ENCODE data around the gene ANK3. TPM values are rescaled to one million over a fixed set of nuclear protein-coding genes. Genes with fewer than 3 reads are reported as not detected.

ANK3 gene
- total RNA-seq, 1 experiment from 2014 or later: 0.97 TPM

- no peaks in the 10 kb centered on the region for H3K4me1 ChIP-seq (replicated peaks)
- H3K27me3 ChIP-seq (replicated peaks): peaks cover 6% of the 10 kb centered on the region
- H3K36me3 ChIP-seq: no peaks in the 10 kb centered on the region
- no peaks in the 10 kb centered on the region for H3K9me3 ChIP-seq (replicated peaks)
- H3K27ac ChIP-seq: no peak overlapping the region
- no peak overlapping the region for H3K4me3 ChIP-seq
- DNase-seq (ENCODE audit: low read depth in 1 of 2, low spot score in 2 of 2): no peak
Measured at GRCh38 chr10:60029475-60029874, 360.2 kb downstream of the ANK3 start.

GRCh38 chr10:60028081-60028480 lies 361.6 kb downstream of the ANK3 start:
- H3K27me3 ChIP-seq (replicated peaks): peaks cover 6% of the 10 kb centered on the region
- no peak overlapping the region for H3K27ac ChIP-seq
- no peak overlapping the region for H3K4me3 ChIP-seq
- no peaks in the 10 kb centered on the region for H3K4me1 ChIP-seq (replicated peaks)
- no peaks in the 10 kb centered on the region for H3K36me3 ChIP-seq
- no peak for DNase-seq (ENCODE audit: low read depth in 1 of 2, low spot score in 2 of 2)
- no peaks in the 10 kb centered on the region for H3K9me3 ChIP-seq (replicated peaks)

GRCh38 chr10:60025279-60025678 lies 364.4 kb downstream of the ANK3 start:
- H3K4me1 ChIP-seq (replicated peaks): no peaks in the 10 kb centered on the region
- H3K4me3 ChIP-seq: no peak overlapping the region
- no peak for DNase-seq (ENCODE audit: low read depth in 1 of 2, low spot score in 2 of 2)

GRCh38 chr10:60024506-60024905 lies 365.2 kb downstream of the ANK3 start:
- DNase-seq (ENCODE audit: low read depth in 1 of 2, low spot score in 2 of 2): no peak
- no peaks in the 10 kb centered on the region for H3K4me1 ChIP-seq (replicated peaks)
- no peaks in the 10 kb centered on the region for H3K9me3 ChIP-seq (replicated peaks)
- H3K4me3 ChIP-seq: no peak overlapping the region
- peaks cover 6% of the 10 kb centered on the region for H3K27me3 ChIP-seq (replicated peaks)
- H3K36me3 ChIP-seq: no peaks in the 10 kb centered on the region
- H3K27ac ChIP-seq: no peak overlapping the region

More at GRCh38 chr10:60025279-60025678, 364.4 kb downstream of the ANK3 start:
- H3K27me3 ChIP-seq (replicated peaks): peaks cover 6% of the 10 kb centered on the region
- no peaks in the 10 kb centered on the region for H3K9me3 ChIP-seq (replicated peaks)
- H3K27ac ChIP-seq: no peak overlapping the region
- no peaks in the 10 kb centered on the region for H3K36me3 ChIP-seq

- DNase-seq (ENCODE audit: low read depth in 1 of 2, low spot score in 2 of 2): no peak
- no peaks in the 10 kb centered on the region for H3K4me1 ChIP-seq (replicated peaks)
- no peaks in the 10 kb centered on the region for H3K9me3 ChIP-seq (replicated peaks)
- no peak overlapping the region for H3K27ac ChIP-seq
- H3K36me3 ChIP-seq: no peaks in the 10 kb centered on the region
- peaks cover 6% of the 10 kb centered on the region for H3K27me3 ChIP-seq (replicated peaks)
- H3K4me3 ChIP-seq: no peak overlapping the region
Measured at GRCh38 chr10:60023155-60023877, 366.4 kb downstream of the ANK3 start.

GRCh38 chr10:60021361-60021760 lies 368.3 kb downstream of the ANK3 start:
- Histone ChIP-seq H3K4me3 (no peak overlapping the region), H3K27me3 (replicated peaks) (no peaks in the 10 kb centered on the region), H3K9me3 (replicated peaks) (no peaks in the 10 kb centered on the region), H3K36me3 (no peaks in the 10 kb centered on the region), H3K4me1 (replicated peaks) (no peaks in the 10 kb centered on the region), H3K27ac (no peak overlapping the region)
- no peak for DNase-seq (ENCODE audit: low read depth in 1 of 2, low spot score in 2 of 2)

- H3K36me3 ChIP-seq: no peaks in the 10 kb centered on the region
- H3K4me1 ChIP-seq (replicated peaks): no peaks in the 10 kb centered on the region
- H3K27ac ChIP-seq: no peak overlapping the region
- no peaks in the 10 kb centered on the region for H3K9me3 ChIP-seq (replicated peaks)
- H3K27me3 ChIP-seq (replicated peaks): no peaks in the 10 kb centered on the region
- H3K4me3 ChIP-seq: no peak overlapping the region
- no peak for DNase-seq (ENCODE audit: low read depth in 1 of 2, low spot score in 2 of 2)
Measured at GRCh38 chr10:60016794-60017193, 372.9 kb downstream of the ANK3 start.

GRCh38 chr10:60009710-60010383 lies 379.8 kb downstream of the ANK3 start:
- no peaks in the 10 kb centered on the region for H3K27me3 ChIP-seq (replicated peaks)

GRCh38 chr10:60009276-60009675 lies 380.4 kb downstream of the ANK3 start:
- Histone ChIP-seq H3K4me3 (no peak overlapping the region), H3K9me3 (replicated peaks) (no peaks in the 10 kb centered on the region), H3K4me1 (replicated peaks) (no peaks in the 10 kb centered on the region), H3K27ac (no peak overlapping the region), H3K36me3 (no peaks in the 10 kb centered on the region), H3K27me3 (replicated peaks) (no peaks in the 10 kb centered on the region)
- DNase-seq (ENCODE audit: low read depth in 1 of 2, low spot score in 2 of 2): no peak

More at GRCh38 chr10:60009710-60010383, 379.8 kb downstream of the ANK3 start:
- Histone ChIP-seq H3K4me1 (replicated peaks) (no peaks in the 10 kb centered on the region), H3K9me3 (replicated peaks) (no peaks in the 10 kb centered on the region), H3K27ac (no peak overlapping the region), H3K4me3 (no peak overlapping the region), H3K36me3 (no peaks in the 10 kb centered on the region)
- no peak for DNase-seq (ENCODE audit: low read depth in 1 of 2, low spot score in 2 of 2)

- Histone ChIP-seq H3K4me1 (replicated peaks) (no peaks in the 10 kb centered on the region), H3K27me3 (replicated peaks) (no peaks in the 10 kb centered on the region), H3K4me3 (no peak overlapping the region), H3K9me3 (replicated peaks) (no peaks in the 10 kb centered on the region), H3K27ac (no peak overlapping the region), H3K36me3 (no peaks in the 10 kb centered on the region)
- DNase-seq (ENCODE audit: low read depth in 1 of 2, low spot score in 2 of 2): no peak
Measured at GRCh38 chr10:60008816-60009215, 380.9 kb downstream of the ANK3 start.

GRCh38 chr10:60006062-60006461 lies 383.6 kb downstream of the ANK3 start:
- Histone ChIP-seq H3K4me1 (replicated peaks) (no peaks in the 10 kb centered on the region), H3K27ac (no peak overlapping the region)
- no peak for DNase-seq (ENCODE audit: low read depth in 1 of 2, low spot score in 2 of 2)

GRCh38 chr10:60003651-60004523 lies 385.8 kb downstream of the ANK3 start:
- Histone ChIP-seq H3K9me3 (replicated peaks) (no peaks in the 10 kb centered on the region), H3K27me3 (replicated peaks) (no peaks in the 10 kb centered on the region), H3K27ac (no peak overlapping the region), H3K4me1 (replicated peaks) (no peaks in the 10 kb centered on the region), H3K36me3 (no peaks in the 10 kb centered on the region), H3K4me3 (no peak overlapping the region)
- DNase-seq (ENCODE audit: low read depth in 1 of 2, low spot score in 2 of 2): no peak

More at GRCh38 chr10:60006062-60006461, 383.6 kb downstream of the ANK3 start:
- no peaks in the 10 kb centered on the region for H3K27me3 ChIP-seq (replicated peaks)
- H3K4me3 ChIP-seq: no peak overlapping the region
- H3K9me3 ChIP-seq (replicated peaks): no peaks in the 10 kb centered on the region
- H3K36me3 ChIP-seq: no peaks in the 10 kb centered on the region

- Histone ChIP-seq H3K4me1 (replicated peaks) (no peaks in the 10 kb centered on the region), H3K9me3 (replicated peaks) (no peaks in the 10 kb centered on the region), H3K4me3 (no peak overlapping the region), H3K27ac (no peak overlapping the region), H3K27me3 (replicated peaks) (no peaks in the 10 kb centered on the region), H3K36me3 (no peaks in the 10 kb centered on the region)
- no peak for DNase-seq (ENCODE audit: low read depth in 1 of 2, low spot score in 2 of 2)
Measured at GRCh38 chr10:60000747-60001146, 388.9 kb downstream of the ANK3 start.

All from SJSA1 (cell line).